HG03196 (cell line): ENCODE data around the gene PRMT9.

Experiments used
- ATAC-seq: cut with Tn5 transposase; IDR thresholded peaks from one replicate; pipeline ENCODE4 v1.9.1; 2021; ENCODE audit not compliant: unreplicated experiment

The PRMT9 gene

DNA sequence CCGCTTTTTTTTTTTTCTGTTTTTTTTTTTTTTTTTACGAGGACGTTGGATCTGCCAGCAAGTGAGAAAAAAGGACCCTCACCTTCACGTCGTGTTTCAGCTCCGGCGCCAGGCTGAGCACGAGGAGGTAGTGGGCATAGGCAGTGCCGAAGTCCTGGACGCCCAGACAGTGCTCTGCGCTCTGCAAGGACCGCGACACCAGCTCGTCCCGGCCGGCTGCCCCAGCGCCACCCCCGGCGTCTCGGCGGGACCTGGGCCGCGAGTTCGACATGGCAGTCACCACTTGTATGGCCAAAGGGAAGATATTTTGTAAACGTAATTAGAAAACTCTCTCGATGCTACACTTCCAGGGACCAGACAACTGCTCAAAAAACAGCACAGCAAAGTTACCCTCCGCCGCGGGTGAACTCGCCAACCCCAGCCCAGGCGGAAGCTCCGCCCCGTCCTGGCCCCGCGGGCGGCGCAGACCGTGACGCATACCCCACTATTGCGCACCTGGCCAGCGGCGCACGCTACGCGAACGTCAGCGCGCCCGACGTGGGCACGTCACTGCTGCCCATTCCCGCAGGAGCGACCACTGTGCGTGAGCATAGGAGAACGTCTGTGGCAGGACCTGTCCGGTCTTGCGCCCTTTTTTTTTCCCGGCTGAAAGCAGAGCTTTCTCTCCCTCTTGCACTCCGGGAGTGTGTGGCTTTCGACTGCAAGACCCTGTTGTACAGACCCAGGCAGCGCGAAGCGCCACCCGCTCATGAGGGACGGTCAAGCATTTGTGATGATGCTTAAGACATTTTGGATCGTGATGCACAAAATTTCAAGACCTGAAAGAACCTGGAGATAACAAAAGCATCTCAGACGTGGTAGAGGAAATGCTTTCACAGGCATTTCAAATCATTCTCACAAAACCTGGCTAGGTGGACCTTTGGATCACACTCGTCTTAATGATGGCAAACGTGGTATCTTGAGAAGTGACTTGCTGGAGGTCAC lies at the start of gene PRMT9:
Gene PRMT9, minus strand, starts transcription at position 447 of the 984 bp plus-strand sequence. Its CDS starts 176 bp downstream, at position 271.
- peak; percentile 100 for ATAC-seq

DNA sequence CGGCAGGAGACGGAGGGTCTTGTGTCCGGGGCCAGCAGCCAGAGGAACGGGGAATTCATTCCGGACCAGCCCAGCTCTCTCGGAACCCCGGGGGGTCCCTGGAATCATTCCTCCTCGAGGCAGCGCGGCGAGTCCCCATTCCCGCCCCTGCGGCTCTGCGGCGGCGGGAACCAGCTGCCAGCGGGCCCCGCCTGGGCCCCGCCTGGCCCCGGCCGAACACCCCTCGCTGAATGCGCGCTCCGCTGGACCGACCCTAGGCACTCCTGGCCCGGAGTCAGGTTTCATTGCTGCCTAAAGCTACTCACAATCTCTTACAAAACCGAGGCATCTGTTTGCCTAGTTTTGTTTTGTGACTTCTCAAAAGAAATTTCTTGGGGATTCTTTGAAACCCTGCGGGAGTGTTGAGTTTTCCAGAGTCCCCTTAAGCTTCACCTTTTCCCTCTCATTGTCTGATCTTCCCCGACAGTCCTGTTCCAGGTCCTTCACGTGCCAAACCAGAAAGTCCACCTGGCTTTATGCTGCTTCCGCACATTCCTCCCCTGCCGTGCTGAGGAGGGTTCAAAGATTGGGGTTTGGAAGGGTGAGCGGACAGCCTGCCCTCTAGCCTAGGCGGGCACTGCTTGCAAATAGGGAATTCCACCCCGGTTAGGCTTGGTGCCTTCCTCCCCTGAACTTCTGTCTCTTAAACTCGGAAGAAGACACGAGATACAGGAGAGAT lies 48.7 kb upstream of the PRMT9 start:
- peak; percentile 22 for ATAC-seq

DNA sequence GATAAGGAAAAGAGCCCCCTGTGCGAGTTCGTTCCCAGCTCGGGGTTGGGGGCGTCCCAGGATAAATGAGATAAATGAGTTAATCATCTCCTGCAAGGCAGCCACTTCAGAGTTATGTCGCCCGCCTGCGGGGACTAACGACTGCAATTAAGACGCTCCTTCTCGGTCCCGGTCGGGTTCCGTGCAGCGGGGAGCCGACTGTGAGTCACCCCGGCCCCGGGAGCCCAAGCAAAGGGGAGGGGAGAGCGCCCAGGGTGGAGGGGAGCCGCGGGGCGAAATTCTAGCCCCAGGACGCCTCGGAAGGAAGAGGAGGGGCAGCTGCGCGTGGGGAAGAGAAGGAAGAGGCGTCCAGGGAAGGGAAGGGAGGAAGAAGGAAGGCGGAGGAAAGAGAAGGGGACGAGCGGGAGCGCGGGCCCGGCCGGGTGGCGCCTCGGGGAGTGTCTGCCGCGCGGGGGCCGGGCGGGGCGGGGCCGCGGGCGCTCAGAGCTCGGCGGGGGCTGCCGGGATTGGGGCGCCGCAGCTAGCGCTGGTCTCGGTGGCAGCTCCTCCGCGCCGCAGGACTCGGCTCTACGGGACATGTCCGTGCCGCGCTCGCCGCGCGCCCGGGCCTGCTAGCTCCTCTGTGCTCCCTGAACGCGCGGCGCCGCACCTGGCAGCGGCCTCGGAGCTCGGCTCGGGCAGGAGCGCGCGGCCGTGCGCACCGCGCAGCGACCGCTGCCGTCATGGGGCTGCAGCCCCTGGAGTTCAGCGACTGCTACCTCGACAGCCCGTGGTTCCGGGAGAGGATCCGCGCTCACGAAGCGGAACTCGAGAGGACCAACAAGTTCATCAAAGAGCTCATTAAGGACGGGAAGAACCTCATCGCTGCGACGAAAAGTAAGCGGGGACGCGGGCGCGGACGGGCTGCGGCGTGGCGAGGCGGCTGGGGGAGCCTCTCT lies 47.9 kb upstream of the PRMT9 start, which contains the start of gene ARHGAP10:
Gene ARHGAP10, plus strand, starts transcription at position 509 of the 938 bp plus-strand sequence. Its CDS starts 214 bp downstream, at position 723.
- peak; percentile 52 for ATAC-seq

DNA sequence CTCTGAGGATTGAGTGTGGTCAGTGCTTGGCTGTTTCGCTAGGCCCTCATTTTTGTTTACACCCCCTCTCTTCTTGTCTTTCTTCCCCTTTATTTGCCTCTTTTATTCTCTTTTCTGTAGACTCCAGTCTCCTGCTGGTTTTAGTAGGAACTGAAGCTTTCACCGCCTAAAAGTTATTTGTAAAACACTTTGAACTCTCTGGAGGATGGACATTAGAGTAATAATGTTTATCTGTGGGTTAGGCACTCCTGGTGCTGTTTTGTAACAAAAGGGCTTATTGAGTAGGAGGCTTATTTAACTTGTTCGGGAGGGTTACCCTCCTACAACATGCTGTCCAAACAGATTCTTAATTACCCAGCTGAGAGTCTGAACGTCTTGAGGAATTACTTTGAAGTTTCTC lies 46.4 kb upstream of the PRMT9 start:
- no peak for ATAC-seq

DNA sequence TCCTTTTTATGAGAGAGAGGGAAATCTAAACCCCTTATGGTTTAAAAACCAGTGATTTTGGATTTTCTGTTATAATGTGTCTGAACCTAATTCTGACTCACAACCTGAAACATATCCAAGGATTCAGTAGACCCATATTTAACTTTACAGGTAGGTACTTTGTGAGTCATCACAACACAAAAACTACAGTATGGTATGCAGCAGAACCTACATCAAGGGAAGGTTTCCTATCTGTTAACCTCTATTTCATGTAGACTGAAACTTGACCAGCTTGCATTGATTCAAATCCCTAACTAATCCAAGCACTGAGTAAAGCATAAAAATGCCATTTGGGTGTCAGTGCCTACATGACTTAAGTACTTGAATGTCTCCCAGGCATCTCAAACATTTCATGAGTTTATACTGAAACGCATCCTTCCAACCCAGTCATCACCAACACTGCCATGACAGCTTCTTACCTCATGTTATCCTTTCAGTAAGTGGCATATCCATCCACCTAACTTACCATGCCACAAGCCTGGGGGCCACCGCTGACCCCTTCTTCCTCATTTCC lies 43.6 kb upstream of the PRMT9 start:
- no peak for ATAC-seq

DNA sequence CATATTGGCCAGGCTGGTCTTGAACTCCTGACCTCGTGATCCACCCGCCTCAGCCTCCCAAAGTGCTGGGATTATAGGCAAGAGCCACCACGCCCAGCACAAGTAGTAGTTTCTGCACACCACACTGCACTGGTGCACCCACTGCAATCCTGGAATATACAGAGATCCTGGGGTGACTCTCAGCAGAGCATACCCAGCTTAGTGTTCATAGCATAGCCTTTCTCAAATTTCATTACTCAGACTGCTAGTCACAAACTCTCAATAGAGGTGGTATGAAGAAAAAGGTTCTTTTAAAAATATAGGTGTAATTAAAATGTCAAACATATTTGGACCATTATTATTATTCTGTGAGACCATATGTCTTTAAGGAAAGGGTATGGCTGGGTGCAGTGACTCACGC lies 41.7 kb upstream of the PRMT9 start:
- ATAC-seq, result no peak

DNA sequence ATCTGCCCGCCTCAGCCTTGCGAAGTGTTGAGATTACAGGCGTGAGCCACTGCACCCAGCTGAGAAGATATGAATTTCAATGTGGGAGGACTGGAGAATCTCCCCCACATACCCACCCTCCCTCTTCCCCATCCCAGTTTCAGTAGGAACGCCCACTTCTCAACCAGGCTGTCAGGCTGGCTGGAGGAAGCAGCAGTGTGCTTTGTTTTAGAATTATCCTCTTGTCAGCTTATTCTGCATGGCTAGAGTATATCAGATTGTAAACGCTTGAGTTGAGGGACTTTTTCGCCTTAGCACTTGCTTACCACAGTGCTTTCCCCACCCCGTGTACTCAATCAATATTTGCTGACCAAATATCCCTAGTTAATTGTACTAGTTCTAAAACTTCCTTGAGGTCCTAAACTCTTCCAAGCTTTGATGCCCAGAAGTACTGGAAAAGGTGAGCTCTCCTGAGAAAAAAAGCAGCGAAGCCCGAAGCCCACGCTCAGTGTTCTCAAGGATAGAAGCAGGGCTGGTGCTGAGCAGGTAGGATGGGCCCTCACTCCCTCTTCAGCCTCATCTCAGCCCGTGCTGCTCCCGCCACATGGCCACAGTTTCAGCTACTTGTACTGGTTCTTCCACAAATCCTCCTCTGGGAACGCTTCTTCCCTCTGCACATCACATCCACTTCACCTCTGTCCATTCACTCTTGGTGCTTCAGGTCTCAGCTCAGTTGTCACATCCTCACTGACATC lies 40.7 kb upstream of the PRMT9 start:
- ATAC-seq, result no peak

DNA sequence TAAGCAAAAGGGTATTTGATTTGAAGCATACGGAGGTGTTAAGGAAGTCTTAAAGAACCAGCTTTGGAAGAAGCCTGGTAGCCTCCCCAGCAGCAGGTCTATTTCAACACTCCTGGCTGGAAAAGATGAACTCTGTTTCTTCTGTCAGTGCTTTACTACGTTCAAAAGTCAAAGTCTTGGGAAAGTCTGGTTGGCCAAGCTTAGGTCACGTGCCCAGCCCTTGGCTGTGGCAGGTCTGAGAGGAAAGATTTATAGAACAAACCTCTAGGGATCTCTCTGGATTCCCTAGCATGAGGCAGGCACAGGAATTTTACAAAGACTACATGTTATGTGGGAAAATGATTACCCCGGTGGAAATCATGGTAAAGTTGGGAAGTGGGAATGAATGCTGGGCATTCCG lies 39.4 kb upstream of the PRMT9 start:
- ATAC-seq, result no peak

DNA sequence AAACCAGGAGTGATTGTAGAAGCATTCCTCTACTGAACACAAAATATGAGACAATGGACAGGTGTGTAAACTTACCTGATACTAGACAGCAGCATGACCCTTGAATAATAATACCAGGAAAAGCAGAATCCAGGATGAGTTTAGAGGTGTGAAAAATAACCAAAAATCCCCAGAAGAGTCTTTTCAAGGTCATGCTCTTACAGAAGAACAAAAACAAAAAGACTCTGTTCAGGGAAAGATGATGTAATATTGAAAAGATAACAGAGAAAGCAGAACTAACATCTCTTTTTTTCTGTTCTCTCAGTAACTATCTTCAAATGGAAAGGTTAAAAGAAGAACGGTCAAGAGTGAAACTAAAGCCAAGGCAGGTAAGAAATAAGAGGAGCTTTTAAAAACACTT lies 33.9 kb upstream of the PRMT9 start:
- peak; percentile 87 for ATAC-seq

DNA sequence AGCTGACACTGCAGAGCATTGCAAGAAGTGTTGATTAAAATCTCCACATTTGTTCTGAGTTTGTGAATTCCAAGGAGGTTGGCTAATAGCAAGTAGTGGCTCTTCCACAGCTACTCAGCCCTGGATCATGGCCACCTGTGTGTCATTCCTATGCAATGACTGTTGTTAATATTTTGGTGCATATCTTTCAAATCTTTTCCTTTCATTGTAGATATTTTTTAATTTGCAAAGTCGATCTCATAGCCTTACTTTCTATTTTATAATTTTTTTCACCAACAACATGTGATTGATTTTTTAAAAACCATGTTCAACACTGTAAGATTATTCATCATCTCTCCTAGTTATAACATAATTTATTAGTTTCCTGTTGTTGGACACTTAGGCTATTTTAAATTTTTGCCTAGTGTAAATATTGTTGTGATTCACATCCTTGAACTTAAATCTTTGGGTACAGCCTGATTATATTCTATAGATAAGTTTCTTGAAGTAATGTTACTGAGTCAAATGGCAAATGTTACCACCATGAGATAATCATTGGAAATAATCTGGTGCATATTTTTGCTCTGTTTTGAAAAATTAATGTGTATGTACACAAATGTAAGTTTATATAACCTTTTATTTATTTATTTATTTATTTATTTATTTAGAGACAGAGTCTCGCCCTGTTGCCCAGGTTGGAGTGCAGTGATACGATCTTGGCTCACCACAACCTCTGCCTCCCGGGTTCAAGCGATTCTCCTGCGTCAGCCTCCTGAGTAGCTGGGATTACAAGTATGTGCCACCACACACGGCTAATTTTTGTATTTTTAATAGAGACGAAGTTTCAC lies 30.8 kb upstream of the PRMT9 start:
- ATAC-seq, result no peak

DNA sequence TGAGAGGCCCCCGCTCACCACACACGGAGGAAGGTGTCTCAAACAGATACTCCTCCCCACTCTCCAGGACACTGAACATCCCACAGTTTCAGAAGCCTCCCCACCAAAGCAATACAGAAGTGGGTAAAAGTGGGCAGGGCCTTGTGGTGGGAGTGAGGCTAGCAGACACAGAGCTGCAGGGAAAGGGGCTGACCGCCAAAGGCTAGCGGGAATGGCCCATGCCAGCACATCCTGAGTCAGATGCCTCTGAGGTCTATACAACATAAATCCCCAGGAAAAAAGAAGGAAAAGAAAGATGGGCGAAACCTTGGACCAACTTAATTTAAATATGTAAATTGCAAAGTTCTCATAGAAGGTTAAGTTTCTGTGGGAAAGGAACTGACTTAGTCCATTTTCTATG lies 26.0 kb upstream of the PRMT9 start:
- no peak for ATAC-seq

DNA sequence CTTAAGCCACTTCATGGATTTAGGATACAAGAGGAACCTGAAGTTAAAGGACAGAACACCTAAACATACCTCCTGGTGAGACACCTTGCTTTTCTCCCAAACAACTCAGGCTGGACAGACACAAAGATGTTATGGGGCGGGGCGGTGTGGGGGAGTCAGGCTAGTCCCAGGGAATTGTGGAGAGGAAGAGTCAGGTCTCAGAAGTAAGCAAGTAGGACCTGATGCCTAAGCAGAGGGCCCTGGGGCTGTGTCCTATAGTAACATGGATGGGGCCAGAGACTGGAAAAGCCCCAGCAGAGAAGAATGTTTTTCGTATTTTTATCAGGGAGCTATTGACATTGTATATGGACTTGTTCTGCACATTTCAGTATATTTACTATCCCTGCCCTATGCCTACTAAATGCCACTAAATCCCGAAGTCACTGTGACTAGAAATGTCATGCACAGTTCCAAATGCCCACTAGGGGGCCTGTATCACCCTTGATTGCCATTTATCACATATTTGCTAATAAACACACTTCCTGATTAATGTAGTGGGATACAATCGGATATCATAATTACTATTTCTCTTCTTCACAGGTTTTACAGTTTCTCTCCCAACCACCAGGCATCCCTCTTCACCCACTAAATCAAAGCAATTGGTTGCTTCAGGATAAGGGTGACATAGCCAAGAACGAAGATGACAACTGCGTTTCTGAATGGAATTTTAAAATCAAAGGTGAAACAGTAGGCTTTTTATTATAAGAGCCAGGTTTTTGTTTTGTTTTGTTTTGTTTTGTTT lies 24.1 kb upstream of the PRMT9 start:
- no peak for ATAC-seq

DNA sequence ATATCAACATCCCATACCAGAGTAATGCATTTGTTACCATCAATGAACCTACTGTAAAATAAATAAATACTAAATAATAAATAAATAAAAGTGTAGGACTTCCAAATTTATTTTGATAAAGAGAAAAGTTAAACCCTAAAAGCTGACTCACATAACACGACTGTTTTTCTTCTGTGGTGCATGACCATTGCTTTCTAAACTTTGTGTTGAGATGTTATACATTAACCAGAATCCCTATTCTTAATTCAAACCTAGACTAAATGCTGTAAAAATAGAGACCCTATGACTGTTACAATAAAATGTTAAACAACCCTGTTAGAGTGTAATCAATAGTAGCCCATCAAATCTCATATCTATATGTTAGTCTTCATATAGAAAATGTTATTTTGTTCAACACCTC lies 20.9 kb upstream of the PRMT9 start:
- ATAC-seq, result peak; percentile 47

DNA sequence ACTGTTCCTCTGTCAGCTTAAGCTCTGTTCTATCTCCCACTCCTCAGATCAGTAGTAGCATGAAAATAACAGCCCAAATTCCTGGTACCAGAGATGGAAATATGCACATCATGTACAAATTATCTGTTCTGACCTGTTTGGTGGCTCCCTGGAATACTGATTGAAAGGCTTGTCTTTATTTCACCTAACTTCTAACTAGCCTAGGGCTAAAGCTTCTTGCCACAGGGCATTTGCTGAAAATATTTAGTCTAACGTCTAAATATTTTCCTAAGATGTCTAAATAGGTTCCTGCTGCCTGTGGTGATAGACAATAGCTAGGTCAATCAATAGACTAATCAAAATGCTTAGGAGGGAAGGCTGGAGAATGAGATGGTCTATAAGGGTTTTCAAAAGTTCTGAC lies 12.9 kb upstream of the PRMT9 start:
- ATAC-seq, result no peak

DNA sequence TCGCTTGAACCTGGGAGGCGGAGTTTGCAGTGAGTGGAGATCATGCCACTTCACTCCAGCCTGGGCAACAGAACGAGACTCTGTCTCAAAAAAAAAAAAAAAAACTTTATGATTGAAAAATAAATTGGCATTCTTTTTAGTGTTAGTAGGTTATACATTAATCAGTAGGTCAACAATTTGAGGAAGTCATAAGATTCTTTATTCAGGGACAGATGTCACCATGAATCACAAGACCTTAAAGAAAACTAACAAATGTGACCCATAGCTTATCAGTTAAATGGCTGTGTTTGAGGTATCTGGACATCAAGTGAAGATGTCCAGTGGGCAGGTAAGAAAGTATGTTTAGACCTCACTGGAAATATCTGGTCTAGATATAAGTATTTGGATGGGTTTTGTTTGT lies 9.3 kb upstream of the PRMT9 start:
- ATAC-seq, result no peak

DNA sequence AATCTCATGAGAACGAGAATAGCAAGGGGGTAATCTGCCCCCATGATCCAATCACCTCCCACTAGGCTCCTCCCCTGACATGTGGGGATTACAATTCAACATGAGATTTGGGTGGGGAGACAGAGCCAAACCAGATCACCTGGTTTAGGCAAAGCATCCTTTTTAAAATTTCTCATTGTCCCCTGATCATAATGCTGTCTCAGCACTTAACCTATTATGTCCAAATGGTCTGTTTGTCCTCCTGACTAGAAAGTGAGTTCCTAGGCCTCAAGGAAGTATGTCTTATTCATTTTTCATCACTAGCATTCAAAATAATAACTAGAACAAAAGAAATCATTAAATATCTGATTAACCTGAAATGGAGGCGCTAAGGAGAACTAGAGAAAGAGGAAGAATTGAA lies 7.9 kb upstream of the PRMT9 start:
- no peak for ATAC-seq

DNA sequence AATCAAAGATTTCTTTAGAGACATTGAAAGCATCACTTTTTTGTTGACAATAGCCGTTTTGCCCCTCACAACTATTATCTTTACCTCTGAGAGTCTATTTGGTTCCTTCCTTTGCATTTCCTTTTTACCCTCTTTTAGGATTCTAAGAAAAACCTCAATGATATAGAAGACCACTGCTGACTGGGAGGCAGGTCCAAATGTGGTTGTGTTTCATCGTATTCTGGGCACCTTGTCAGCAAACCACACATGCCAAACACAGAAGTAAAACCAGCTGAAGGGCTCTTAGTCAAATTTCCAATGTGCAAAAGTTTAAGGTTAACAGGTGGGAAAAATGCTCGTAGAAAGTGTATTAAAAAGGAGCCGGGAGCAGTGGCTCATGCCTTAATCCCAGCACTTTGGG lies 5.1 kb upstream of the PRMT9 start:
- no peak for ATAC-seq

DNA sequence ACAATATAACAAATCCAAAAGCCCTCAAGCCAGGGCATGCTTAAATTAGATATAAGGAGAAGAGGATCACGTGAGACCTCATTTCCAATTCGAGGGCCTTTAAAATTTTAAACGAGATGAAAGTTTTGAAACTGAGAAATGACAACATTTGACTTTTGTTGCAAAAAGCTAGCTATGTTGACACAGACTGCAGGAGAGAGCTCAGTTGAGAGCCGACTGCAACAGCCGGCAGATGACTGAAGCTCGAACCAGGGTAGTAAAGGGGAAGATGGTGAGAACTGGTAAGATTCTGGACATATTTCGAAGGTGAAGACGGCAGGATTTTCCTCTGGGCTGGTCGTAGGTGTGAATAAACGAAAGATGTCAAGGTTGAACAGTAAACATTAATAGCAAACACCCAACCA lies 773 bp downstream of the PRMT9 start:
- ATAC-seq, result no peak
